H1 (cell line): ENCODE results near the gene MYO1F. TPM values are rescaled to one million over a fixed set of nuclear protein-coding genes. Genes with fewer than 3 reads are reported as not detected.

Source experiments
- CTCF ChIA-PET: fragments of 300-600 bp; sonication (Branson Sonifier 250); formaldehyde crosslinking; loops from one replicate; lab custom pipeline; 2021; ENCODE audit not compliant: partially characterized antibody; lab: Charles Lee
- POLR2A ChIA-PET: fragments of 300-600 bp; sonication (Branson Sonifier 250); formaldehyde crosslinking; loops from one replicate; lab custom pipeline; 2021; ENCODE audit warnings: inconsistent platforms; ENCODE audit not compliant: partially characterized antibody; lab: Charles Lee
- DNase-seq, 2 experiments: peaks; one replicate each; pipeline versions ENCODE4 v3.0.0 to v3.0.0-alpha.2; 2010 to 2022; ENCODE audit warnings: low spot score in 2 of 2, low read depth in 1 of 2, mixed read lengths in 1 of 2
- FAIRE-seq: peaks from 2 replicates; lab custom pipeline; 2011; peaks lifted over from hg19 to GRCh38; lab: Jason Lieb, UNC
- H2AFZ ChIP-seq: 2 replicates; pipeline ENCODE4 v1.8.1; 2012; ENCODE audit warnings: low read length, inconsistent platforms
- H2AK5ac ChIP-seq: 2 replicates; pipeline ENCODE4 v1.6.1; 2013; ENCODE audit warnings: low read depth, low read length
- H2BK120ac ChIP-seq: replicated peaks from 2 replicates; pipeline ENCODE3; 2013; ENCODE audit warnings: low read depth, low read length, inconsistent platforms
- H2BK12ac ChIP-seq: 2 replicates; pipeline ENCODE4 v1.6.1; 2013; ENCODE audit warnings: low read depth, low read length
- H2BK15ac ChIP-seq: 2 replicates; pipeline ENCODE4 v1.6.1; 2013; ENCODE audit warnings: low read length
- H2BK20ac ChIP-seq: 2 replicates; pipeline ENCODE4 v1.6.1; 2013; ENCODE audit warnings: low read length
- H2BK5ac ChIP-seq: 2 replicates; pipeline ENCODE4 v1.6.1; 2013; ENCODE audit warnings: low read depth, low read length
- H3K14ac ChIP-seq: 2 replicates; pipeline ENCODE4 v1.6.1; 2013; ENCODE audit warnings: inconsistent platforms; ENCODE audit not compliant: insufficient read length
- H3K18ac ChIP-seq: 2 replicates; pipeline ENCODE4 v1.6.1; 2013; ENCODE audit warnings: low read length; ENCODE audit errors: extremely low read depth
- H3K23ac ChIP-seq: 2 replicates; pipeline ENCODE4 v1.6.1; 2013; ENCODE audit warnings: inconsistent platforms; ENCODE audit not compliant: insufficient read length
- H3K23me2 ChIP-seq: 2 replicates; pipeline ENCODE4 v1.6.1; 2013; ENCODE audit warnings: low read depth, low read length
- H3K27ac ChIP-seq: 2 replicates; pipeline ENCODE4 v1.6.1; 2011; ENCODE audit warnings: low read depth, low read length, inconsistent platforms
- H3K27me3 ChIP-seq, 4 experiments: replicated peaks in 1 of 4; 1 replicate in 1 of 4; 2 replicates in 3 of 4; pipeline versions ENCODE4 v1.6.1 to v1.8.1; 2011 to 2013; ENCODE audit warnings: low read length in 3 of 4, mild to moderate bottlenecking in 3 of 4, inconsistent platforms in 2 of 4, mixed read lengths in 2 of 4, moderate library complexity in 1 of 4; ENCODE audit not compliant: control insufficient read depth in 3 of 4, insufficient read depth in 3 of 4; ENCODE audit errors: extremely low read depth in 1 of 4
- H3K36me3 ChIP-seq, 4 experiments: 2 replicates each; pipeline versions ENCODE4 v1.6.1 to v1.8.1; 2011 to 2013; ENCODE audit warnings: mild to moderate bottlenecking in 4 of 4, low read length in 3 of 4, moderate library complexity in 2 of 4, control low read depth in 1 of 4, inconsistent platforms in 1 of 4; ENCODE audit not compliant: insufficient read depth in 4 of 4, control insufficient read depth in 2 of 4
- H3K4ac ChIP-seq: replicated peaks from 2 replicates; pipeline ENCODE3; 2013; ENCODE audit warnings: low read length, low read depth, mixed read lengths, inconsistent platforms; ENCODE audit not compliant: insufficient read length
- H3K4me1 ChIP-seq, 4 experiments: replicated peaks in 1 of 4; 1 replicate in 1 of 4; 2 replicates in 3 of 4; pipeline versions ENCODE4 v1.6.1 to v1.8.1; 2011 to 2013; ENCODE audit warnings: low read length in 3 of 4, inconsistent platforms in 2 of 4, mixed read lengths in 1 of 4; ENCODE audit not compliant: insufficient read depth in 4 of 4, control insufficient read depth in 3 of 4
- H3K4me2 ChIP-seq, 2 experiments: 2 replicates each; pipeline versions ENCODE4 v1.6.1 to v1.8.1; 2011 to 2013; ENCODE audit warnings: low read depth in 2 of 2, low read length in 2 of 2, control low read depth in 1 of 2, inconsistent platforms in 1 of 2, mild to moderate bottlenecking in 1 of 2; ENCODE audit not compliant: insufficient read depth in 1 of 2
- H3K4me3 ChIP-seq, 4 experiments: fragments of 200-600, 300-600 bp in 1 of 4; sonication (generic), shearing (Covaris generic), sonication (Bioruptor Twin) in 1 of 4; 2 replicates each; pipeline versions ENCODE4 v1.5.1 to v1.8.1; 2011 to 2016; ENCODE audit warnings: low read length in 4 of 4, low read depth in 3 of 4, control low read depth in 2 of 4, inconsistent platforms in 2 of 4, mild to moderate bottlenecking in 2 of 4, mixed read lengths in 1 of 4, moderate library complexity in 1 of 4; ENCODE audit not compliant: insufficient read depth in 2 of 4; ENCODE audit errors: extremely low read depth in 1 of 4
- H3K56ac ChIP-seq: replicated peaks from 2 replicates; pipeline ENCODE3; 2013; ENCODE audit warnings: low read depth, mild to moderate bottlenecking, mixed read lengths, low read length, inconsistent platforms; ENCODE audit not compliant: insufficient read length
- H3K79me1 ChIP-seq: 2 replicates; pipeline ENCODE4 v1.6.1; 2013; ENCODE audit warnings: low read depth, low read length, control low read depth
- H3K79me2 ChIP-seq, 2 experiments: 2 replicates each; pipeline versions ENCODE4 v1.6.1 to v1.8.1; 2012 to 2013; ENCODE audit warnings: low read length in 2 of 2, mild to moderate bottlenecking in 2 of 2, inconsistent platforms in 1 of 2; ENCODE audit not compliant: insufficient read depth in 2 of 2, control insufficient read depth in 1 of 2
- H3K9ac ChIP-seq, 4 experiments: replicated peaks in 1 of 4; 1 replicate in 1 of 4; 2 replicates in 3 of 4; pipeline versions ENCODE4 v1.6.1 to v1.8.1; 2011 to 2013; ENCODE audit warnings: low read depth in 3 of 4, low read length in 3 of 4, control low read depth in 2 of 4, mild to moderate bottlenecking in 2 of 4, moderate library complexity in 2 of 4, inconsistent platforms in 1 of 4; ENCODE audit errors: extremely low read depth in 1 of 4
- H3K9me3 ChIP-seq, 2 experiments: 2 replicates each; pipeline versions ENCODE4 v1.6.1 to v1.8.1; 2012 to 2013; ENCODE audit warnings: mild to moderate bottlenecking in 2 of 2, moderate library complexity in 2 of 2, control low read depth in 1 of 2, inconsistent platforms in 1 of 2, low read depth in 1 of 2, low read length in 1 of 2, mixed read lengths in 1 of 2; ENCODE audit not compliant: insufficient read depth in 2 of 2
- H4K20me1 ChIP-seq, 2 experiments: replicated peaks in 1 of 2; 2 replicates each; pipeline versions ENCODE3 to v1.8.1; 2011 to 2013; ENCODE audit warnings: inconsistent platforms in 2 of 2, low read length in 2 of 2, mild to moderate bottlenecking in 1 of 2; ENCODE audit not compliant: insufficient read depth in 2 of 2, control insufficient read depth in 1 of 2
- H4K5ac ChIP-seq: 2 replicates; pipeline ENCODE4 v1.6.1; 2013; ENCODE audit warnings: low read length, low read depth, mixed read lengths, inconsistent platforms; ENCODE audit not compliant: insufficient read length
- H4K8ac ChIP-seq: 2 replicates; pipeline ENCODE4 v1.8.0; 2013; ENCODE audit warnings: mild to moderate bottlenecking, moderate library complexity, low read length, inconsistent platforms; ENCODE audit not compliant: insufficient read depth; ENCODE audit errors: extremely low read depth
- H4K91ac ChIP-seq: replicated peaks from 2 replicates; pipeline ENCODE3; 2013; ENCODE audit warnings: low read length, mixed read lengths, inconsistent platforms; ENCODE audit not compliant: insufficient read length
- CHD2 ChIP-seq: IDR thresholded peaks from 2 replicates; pipeline ENCODE4 v1.6.1; 2012; ENCODE audit warnings: low read length, improper control_type of control experiment
- EP300 ChIP-seq, 2 experiments: IDR thresholded peaks; 1 replicate in 1 of 2; 2 replicates in 1 of 2; pipeline ENCODE4 v1.6.1; 2011 to 2012; ENCODE audit warnings: low read depth in 2 of 2, low read length in 2 of 2, mild to moderate bottlenecking in 2 of 2, borderline replicate concordance in 1 of 2, inconsistent platforms in 1 of 2, moderate library complexity in 1 of 2
- WGBS, 2 experiments: shearing (Covaris generic) in 1 of 2; methylation state at CpG; one replicate each; pipeline versions ENCODE4 v1.1.6 to v1.1.7; 2013 to 2015; ENCODE audit warnings: low lambda C conversion rate in 2 of 2, mixed read lengths in 2 of 2, inconsistent platforms in 1 of 2, low coverage in 1 of 2, missing lambda C conversion rate in 1 of 2; ENCODE audit not compliant: insufficient replicate concordance in 2 of 2, insufficient coverage in 1 of 2, insufficient read length in 1 of 2; ENCODE audit errors: extremely low coverage in 1 of 2, missing lambda C conversion rate in 1 of 2; 5-methylcytosine and 5-hydroxymethylcytosine counted together
- polyA plus RNA-seq, 7 experiments: library from polyadenylated mRNA; depleted of rRNA in 3 of 7; stranded (reverse) in 5 of 7; unstranded in 2 of 7; fragments of >200 nt in 5 of 7; fragments of 200-250 nt in 2 of 7; gene quantifications; 1 replicate in 5 of 7; 2 replicates in 1 of 7; 4 replicates in 1 of 7; pipeline versions ENCODE4 v1.2.1 to v1.2.3, GENCODE V29; 2011 to 2013; ENCODE audit warnings: missing spikeins in 2 of 7, mixed read lengths in 2 of 7
- total RNA-seq: library from RNA; stranded (reverse); fragmentation: NEBNext Ultra II Directional; extraction: Animal tissue kit (Norgen Biotek cat#: 25700); gene quantifications from 2 replicates; pipeline ENCODE4 v1.2.1, GENCODE V29; 2021

The MYO1F gene
- total and polyA plus RNA-seq, 2 of the 8 experiments (the other 6 are each of a cell fraction or from before 2014, with no cell fraction given), result 1.4 to 4.6 TPM

- CTCF ChIA-PET, result interaction anchor here (0.6 to 3.1 kb wide), 6 partner anchors 26 to 175 kb away, joined by 3 to 14 read pairs (median 3); no protein-coding TSS in a partner anchor
- POLR2A ChIA-PET, result interaction anchor here (0.6 to 1.6 kb wide), 5 partner anchors 12 to 180 kb away, joined by 3 to 5 read pairs (median 3); no protein-coding TSS in a partner anchor
- no peak overlapping the region for H2BK20ac ChIP-seq
- H3K14ac ChIP-seq, result no peak overlapping the region
- H3K18ac ChIP-seq, result no peak overlapping the region
- no peak overlapping the region for H4K5ac ChIP-seq
- H3K27me3 ChIP-seq, result no peaks in the 10 kb centered on the region
- no peak overlapping the region for H3K4ac ChIP-seq
- H3K4me1 ChIP-seq, result peaks cover 0 to under 1% (median 0%) of the 10 kb centered on the region in 4 experiments; a peak in 1 of 7 replicates
- H4K91ac ChIP-seq, result no peak overlapping the region
- no peaks in the 10 kb centered on the region for H3K36me3 ChIP-seq
- no peaks in the 10 kb centered on the region for H3K79me1 ChIP-seq
- H3K9ac ChIP-seq, result no peak overlapping the region
- no peak overlapping the region for H3K56ac ChIP-seq
- H2AK5ac ChIP-seq, result 0 out of 2 replicates have a peak overlapping the region, but pooled peaks have one; percentile 28
- no peaks in the 10 kb centered on the region for H3K9me3 ChIP-seq
- H2AFZ ChIP-seq, result no peak overlapping the region
- no peak overlapping the region for H4K8ac ChIP-seq
- no peak overlapping the region for H3K4me3 ChIP-seq
- WGBS, 2 experiments, result 86% methylated on average over 11 of the region's 11 CpGs; no CpG with 5 or more reads in 1 of the 2 experiments
- no peaks in the 10 kb centered on the region for H3K79me2 ChIP-seq
- no peak overlapping the region for H3K4me2 ChIP-seq
- no peak overlapping the region for H2BK12ac ChIP-seq
- no peak overlapping the region for H2BK120ac ChIP-seq
- H2BK5ac ChIP-seq, result no peak overlapping the region
- H3K27ac ChIP-seq, result no peak overlapping the region
- no peaks in the 10 kb centered on the region; the same call in 1 of the 2 replicates for H3K23me2 ChIP-seq
- FAIRE-seq (no peak), DNase-seq (no peak)
- H2BK15ac ChIP-seq, result no peak overlapping the region
- H4K20me1 ChIP-seq, result no peaks in the 10 kb centered on the region
- no peak overlapping the region for H3K23ac ChIP-seq
- TF ChIP-seq EP300 (IDR thresholded peaks at IDR 0.05; ENCODE audit: borderline replicate concordance in 1 of 2, low read depth in 2 of 2, low read length in 2 of 2) (no peak), CHD2 (no peak)
These were observed 58.7 kb downstream of the MYO1F start for GRCh38 chr19:8518536-8518935.
